Measurements from ENCODE around the gene MED26. TPM values are rescaled to one million over a fixed set of nuclear protein-coding genes. Genes with fewer than 3 reads are reported as not detected.
"Not testable (repeated sequence)": the region's sequence is repeated elsewhere in the genome, so short reads cannot be mapped to it uniquely, and the experiment has no call there.

Gene MED26
- total and polyA plus RNA-seq, 2 of the 13 experiments (the other 11 are each of a cell fraction or from before 2014, with no cell fraction given): 3.5 to 3.8 TPM

DNA sequence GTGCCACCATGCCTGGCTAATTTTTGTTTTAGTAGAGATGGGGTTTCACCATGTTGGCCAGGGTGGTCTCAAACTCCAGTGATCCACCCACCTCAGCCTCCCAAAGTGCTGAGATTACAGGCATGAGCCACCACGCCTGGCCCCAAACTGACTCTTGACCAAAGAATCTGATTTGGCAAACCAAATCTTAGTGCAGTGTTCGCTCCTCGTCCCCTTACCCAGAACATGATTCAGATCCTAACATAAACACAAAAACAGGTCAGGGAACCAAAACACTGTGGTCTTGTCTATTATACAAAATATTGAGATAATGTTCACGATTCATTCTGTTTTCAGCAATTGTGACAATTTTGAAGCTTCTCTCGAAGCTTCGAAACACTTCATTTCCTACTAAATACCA is 76.1 kb downstream of the MED26 start:
- H3K4me1 ChIP-seq (ENCODE audit: insufficient read depth, low read length); H3K9me3 ChIP-seq (ENCODE audit: low read length); FAIRE-seq; H4K20me1 ChIP-seq (ENCODE audit: insufficient read depth, low read length); H3K4me3 ChIP-seq (replicated peaks in 1 of 3; ENCODE audit: insufficient read depth in 1 of 3, low read depth in 2 of 3, low read length in 3 of 3); CTCF ChIA-PET (ENCODE audit: low intra/inter-chr PET ratio, low total read pairs); intact Hi-C loops (cut with micrococcal nuclease; ENCODE audit: unreplicated experiment); H3K9ac ChIP-seq (ENCODE audit: insufficient read depth, low read depth, low read length); H3K27ac ChIP-seq (ENCODE audit: extremely low read length, insufficient read depth, low read length); H3K27me3 ChIP-seq (ENCODE audit: control insufficient read depth in 1 of 2, insufficient read depth in 2 of 2, low read length in 2 of 2); H3K4me2 ChIP-seq (ENCODE audit: low read depth, low read length); ATAC-seq; BruUV-seq (replicated peaks); H3K79me2 ChIP-seq (ENCODE audit: insufficient read depth, low read length); H2AFZ ChIP-seq (ENCODE audit: low read length); in situ Hi-C loops (cut with HindIII; ENCODE audit: extremely low pct_ligation_motif_present, low pct_unique_long_range_greater_than_20kb); POLR2A ChIA-PET; DNase-seq (ENCODE audit: low spot score): not testable (repeated sequence)
- H3K36me3 ChIP-seq (replicated peaks in 1 of 2; ENCODE audit: control insufficient read depth in 1 of 2, insufficient read depth in 2 of 2, low read length in 2 of 2): peaks cover 18 to 33% of the 10 kb centered on the region in 2 experiments
- over 99% methylated on average over 6 of the region's 6 CpGs for WGBS (ENCODE audit: low lambda C conversion rate)

DNA sequence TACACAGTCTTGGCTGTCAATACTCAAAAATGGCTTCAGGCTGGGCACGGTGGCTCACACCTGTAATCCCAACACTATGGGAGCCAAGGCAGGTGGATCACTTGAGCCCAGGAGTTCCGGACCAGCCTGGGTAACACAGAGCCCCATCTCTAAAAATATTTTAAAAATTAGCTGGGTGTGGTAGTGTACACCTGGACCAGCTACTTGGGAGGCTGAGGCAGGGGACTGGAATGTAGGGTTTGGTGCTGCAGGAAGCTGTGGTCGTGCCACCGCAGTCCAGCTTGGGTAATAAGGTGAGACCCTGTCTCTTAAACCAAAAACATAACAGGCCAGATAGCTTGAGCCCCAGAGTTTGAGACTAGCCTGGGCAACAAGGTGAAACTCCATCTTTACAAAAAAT is 79.0 kb downstream of the MED26 start:
- FAIRE-seq (no peak), DNase-seq (ENCODE audit: low spot score) (no peak), ATAC-seq (no peak)
- Histone ChIP-seq H4K20me1 (ENCODE audit: insufficient read depth, low read length) (no peaks in the 10 kb centered on the region), H3K9me3 (ENCODE audit: low read length) (no peaks in the 10 kb centered on the region), H3K36me3 (replicated peaks in 1 of 2; ENCODE audit: control insufficient read depth in 1 of 2, insufficient read depth in 2 of 2, low read length in 2 of 2) (peaks cover 8 to 13% of the 10 kb centered on the region in 2 experiments), H3K79me2 (ENCODE audit: insufficient read depth, low read length) (peaks cover 1% of the 10 kb centered on the region), H3K27me3 (ENCODE audit: control insufficient read depth in 1 of 2, insufficient read depth in 2 of 2, low read length in 2 of 2) (no peaks in the 10 kb centered on the region), H3K4me1 (ENCODE audit: insufficient read depth, low read length) (peaks cover 6% of the 10 kb centered on the region), H3K4me3 (replicated peaks in 1 of 3; ENCODE audit: insufficient read depth in 1 of 3, low read depth in 2 of 3, low read length in 3 of 3) (no peak overlapping the region), H3K4me2 (ENCODE audit: low read depth, low read length) (no peak overlapping the region), H3K9ac (ENCODE audit: insufficient read depth, low read depth, low read length) (no peak overlapping the region), H2AFZ (ENCODE audit: low read length) (no peak overlapping the region), H3K27ac (ENCODE audit: extremely low read length, insufficient read depth, low read length) (no peak overlapping the region)
- intact Hi-C loops (cut with micrococcal nuclease; ENCODE audit: unreplicated experiment) (no loop called here), in situ Hi-C loops (cut with HindIII; ENCODE audit: extremely low pct_ligation_motif_present, low pct_unique_long_range_greater_than_20kb) (no loop called here)
- POLR2A ChIA-PET: no interaction called here
- TF ChIP-seq, protein P1, sequence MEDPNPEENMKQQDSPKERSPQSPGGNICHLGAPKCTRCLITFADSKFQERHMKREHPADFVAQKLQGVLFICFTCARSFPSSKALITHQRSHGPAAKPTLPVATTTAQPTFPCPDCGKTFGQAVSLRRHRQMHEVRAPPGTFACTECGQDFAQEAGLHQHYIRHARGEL (CRISPR knock-in tag; IDR thresholded peaks at IDR 0.05): no peak
- TF ChIP-seq ZNF143 (CRISPR knock-in tag; IDR thresholded peaks at IDR 0.05): no peak
- no peak for TF ChIP-seq U2AF2 (IDR thresholded peaks at IDR 0.05; ENCODE audit: low read depth, low read length)
- TF ChIP-seq ZNF749 (CRISPR knock-in tag; IDR thresholded peaks at IDR 0.05; ENCODE audit: borderline replicate concordance): no peak
- no peak for TF ChIP-seq EEA1 (CRISPR knock-in tag; IDR thresholded peaks at IDR 0.05; ENCODE audit: borderline replicate concordance)
- TF ChIP-seq LCORL (IDR thresholded peaks at IDR 0.05): no peak
- no peak for TF ChIP-seq LCORL (CRISPR knock-in tag; IDR thresholded peaks at IDR 0.05)
- TF ChIP-seq, protein P2, sequence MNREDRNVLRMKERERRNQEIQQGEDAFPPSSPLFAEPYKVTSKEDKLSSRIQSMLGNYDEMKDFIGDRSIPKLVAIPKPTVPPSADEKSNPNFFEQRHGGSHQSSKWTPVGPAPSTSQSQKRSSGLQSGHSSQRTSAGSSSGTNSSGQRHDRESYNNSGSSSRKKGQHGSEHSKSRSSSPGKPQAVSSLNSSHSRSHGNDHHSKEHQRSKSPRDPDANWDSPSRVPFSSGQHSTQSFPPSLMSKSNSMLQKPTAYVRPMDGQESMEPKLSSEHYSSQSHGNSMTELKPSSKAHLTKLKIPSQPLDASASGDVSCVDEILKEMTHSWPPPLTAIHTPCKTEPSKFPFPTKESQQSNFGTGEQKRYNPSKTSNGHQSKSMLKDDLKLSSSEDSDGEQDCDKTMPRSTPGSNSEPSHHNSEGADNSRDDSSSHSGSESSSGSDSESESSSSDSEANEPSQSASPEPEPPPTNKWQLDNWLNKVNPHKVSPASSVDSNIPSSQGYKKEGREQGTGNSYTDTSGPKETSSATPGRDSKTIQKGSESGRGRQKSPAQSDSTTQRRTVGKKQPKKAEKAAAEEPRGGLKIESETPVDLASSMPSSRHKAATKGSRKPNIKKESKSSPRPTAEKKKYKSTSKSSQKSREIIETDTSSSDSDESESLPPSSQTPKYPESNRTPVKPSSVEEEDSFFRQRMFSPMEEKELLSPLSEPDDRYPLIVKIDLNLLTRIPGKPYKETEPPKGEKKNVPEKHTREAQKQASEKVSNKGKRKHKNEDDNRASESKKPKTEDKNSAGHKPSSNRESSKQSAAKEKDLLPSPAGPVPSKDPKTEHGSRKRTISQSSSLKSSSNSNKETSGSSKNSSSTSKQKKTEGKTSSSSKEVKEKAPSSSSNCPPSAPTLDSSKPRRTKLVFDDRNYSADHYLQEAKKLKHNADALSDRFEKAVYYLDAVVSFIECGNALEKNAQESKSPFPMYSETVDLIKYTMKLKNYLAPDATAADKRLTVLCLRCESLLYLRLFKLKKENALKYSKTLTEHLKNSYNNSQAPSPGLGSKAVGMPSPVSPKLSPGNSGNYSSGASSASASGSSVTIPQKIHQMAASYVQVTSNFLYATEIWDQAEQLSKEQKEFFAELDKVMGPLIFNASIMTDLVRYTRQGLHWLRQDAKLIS (CRISPR knock-in tag; IDR thresholded peaks at IDR 0.05): no peak
- TF ChIP-seq EP300 (IDR thresholded peaks at IDR 0.05; ENCODE audit: low read depth in 2 of 2, low read length in 2 of 2): no peak
- TF ChIP-seq EP300 (CRISPR knock-in tag; IDR thresholded peaks at IDR 0.05; ENCODE audit: borderline replicate concordance): no peak
- TF ChIP-seq FOXA3 (CRISPR knock-in tag; IDR thresholded peaks at IDR 0.05): no peak
- no peak for TF ChIP-seq KAT2B (IDR thresholded peaks at IDR 0.05; ENCODE audit: borderline replicate concordance, low read depth, low read length)
- no peak for TF ChIP-seq ARNT (IDR thresholded peaks at IDR 0.05)
- 97% methylated on average over 4 of the region's 4 CpGs for WGBS (ENCODE audit: low lambda C conversion rate)
- CTCF ChIA-PET (ENCODE audit: low intra/inter-chr PET ratio, low total read pairs): no interaction called here
- BruUV-seq (replicated peaks): no TSS peak
